ENCODE results near the gene TRMT61B.

DNA sequence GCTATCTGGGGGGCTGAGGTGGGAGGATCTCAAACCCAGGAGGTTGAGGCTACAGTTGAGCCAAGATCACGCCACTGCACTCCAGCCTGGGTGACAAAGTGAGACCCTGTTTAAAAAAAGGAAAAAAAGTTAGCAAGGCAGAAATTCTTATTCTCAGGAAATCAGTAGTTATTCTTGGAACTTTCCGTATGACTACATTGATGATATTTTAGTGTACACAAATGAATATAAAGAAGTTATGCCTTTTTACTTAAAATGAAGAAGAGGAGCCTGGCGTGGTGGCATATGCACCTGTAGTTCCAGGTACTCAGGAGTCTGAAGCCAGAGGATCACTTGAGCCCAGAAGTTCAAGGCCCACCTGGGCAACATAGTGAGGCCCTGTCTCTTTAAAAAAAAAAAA is 52.1 kb downstream of the TRMT61B start:
- TF ChIP-seq POLR2A (IDR thresholded peaks at IDR 0.05) (no peak), CTCF (IDR thresholded peaks at IDR 0.05) (no peak), EP300 (IDR thresholded peaks at IDR 0.05) (no peak), POLR2AphosphoS5 (IDR thresholded peaks at IDR 0.05) (no peak)
